Loucy (cell line): ENCODE results near the gene CD7.

ENCODE experiments used
- H2AFZ ChIP-seq: fragments of 200-600 bp; sonication (generic); 2 replicates; pipeline ENCODE4 v1.6.0; 2016; ENCODE audit warnings: antibody characterized with exemption, mild to moderate bottlenecking, low read length, moderate library complexity
- H3F3A ChIP-seq: fragments of 200-600 bp; 2 replicates; pipeline ENCODE4 v1.6.0; 2016; ENCODE audit warnings: antibody characterized with exemption, low read depth, mild to moderate bottlenecking
- H3K27me3 ChIP-seq: fragments of 200-600 bp; sonication (generic); 2 replicates; pipeline ENCODE4 v1.6.1; 2014; ENCODE audit warnings: low read length, mild to moderate bottlenecking; ENCODE audit not compliant: insufficient read depth, poor library complexity, severe bottlenecking
- H3K36me3 ChIP-seq: fragments of 200-600 bp; sonication (generic); 2 replicates; pipeline ENCODE4 v1.6.1; 2016; ENCODE audit warnings: low read length; ENCODE audit not compliant: insufficient read depth
- H3K4me1 ChIP-seq: fragments of 200-600 bp; sonication (generic); 2 replicates; pipeline ENCODE4 v1.5.1; 2014; ENCODE audit warnings: low read length, mild to moderate bottlenecking; ENCODE audit not compliant: insufficient read depth, poor library complexity, severe bottlenecking
- H3K4me2 ChIP-seq: fragments of 200-600 bp; sonication (generic); 2 replicates; pipeline ENCODE4 v1.6.0; 2014; ENCODE audit warnings: antibody characterized with exemption, low read length, low read depth, mild to moderate bottlenecking; ENCODE audit not compliant: poor library complexity, severe bottlenecking
- H3K4me3 ChIP-seq: fragments of 200-600 bp; sonication (generic); 2 replicates; pipeline ENCODE4 v1.5.1; 2014; ENCODE audit warnings: low read length, mild to moderate bottlenecking, mixed read lengths; ENCODE audit not compliant: poor library complexity, severe bottlenecking
- H3K79me2 ChIP-seq: fragments of 200-600 bp; sonication (generic); 2 replicates; pipeline ENCODE4 v1.6.1; 2014; ENCODE audit warnings: low read length; ENCODE audit not compliant: insufficient read depth
- H3K9ac ChIP-seq: fragments of 200-600 bp; sonication (generic); 2 replicates; pipeline ENCODE4 v1.6.0; 2014; ENCODE audit warnings: mild to moderate bottlenecking, low read depth, low read length, moderate library complexity; ENCODE audit not compliant: poor library complexity, severe bottlenecking
- H3K9me2 ChIP-seq: fragments of 200-600 bp; sonication (generic); replicated peaks from 2 replicates; pipeline ENCODE4 v1.6.1; 2016; ENCODE audit warnings: low read depth, low read length, mixed read lengths
- H3K9me3 ChIP-seq: fragments of 200-600 bp; sonication (generic); 2 replicates; pipeline ENCODE4 v1.6.1; 2014; ENCODE audit warnings: mild to moderate bottlenecking, antibody characterized with exemption, low read length, low read depth; ENCODE audit not compliant: insufficient read depth
- H4K20me1 ChIP-seq: fragments of 200-600 bp; sonication (generic); 2 replicates; pipeline ENCODE4 v1.6.0; 2014; ENCODE audit warnings: antibody characterized with exemption, low read length, mild to moderate bottlenecking; ENCODE audit not compliant: insufficient read depth, poor library complexity, severe bottlenecking
- EZH2phosphoT487 ChIP-seq: fragments of 200-600 bp; IDR thresholded peaks from 2 replicates; pipeline ENCODE4 v1.6.1; 2018; ENCODE audit warnings: antibody characterized with exemption, mild to moderate bottlenecking, moderate library complexity, borderline replicate concordance
- TF ChIP-seq, protein P1 (sequence below): fragments of 200-600 bp; sonication (generic); conservative IDR thresholded peaks from 2 replicates; pipeline ENCODE4 v1.5.1; 2014; ENCODE audit warnings: mild to moderate bottlenecking, antibody characterized with exemption, low read length

Gene CD7

DNA sequence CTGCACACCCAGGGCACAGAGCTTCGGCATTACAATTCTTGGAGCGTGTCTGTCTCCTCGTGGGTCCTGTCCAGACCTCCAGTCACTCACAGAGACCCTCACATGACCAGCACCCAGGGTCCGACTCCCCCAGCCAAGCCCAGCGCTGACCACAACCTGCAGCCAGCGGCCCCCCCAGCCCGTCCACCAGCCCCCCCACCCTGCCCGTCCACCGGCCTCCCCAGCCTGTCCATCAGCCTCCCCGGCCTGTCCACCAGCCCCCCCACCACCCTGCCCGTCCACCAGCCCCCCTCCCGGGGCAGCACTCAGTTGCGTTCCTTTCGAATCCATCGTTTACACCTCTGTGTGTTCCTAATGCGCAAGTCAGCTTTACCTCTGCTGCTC lies 10.3 kb upstream of the CD7 start:
- no peaks in the 10 kb centered on the region for H3K79me2 ChIP-seq
- H3F3A ChIP-seq = no peaks in the 10 kb centered on the region
- H3K27me3 ChIP-seq = no peaks in the 10 kb centered on the region
- no peak overlapping the region for H3K9ac ChIP-seq
- no peak overlapping the region for H2AFZ ChIP-seq
- no peaks in the 10 kb centered on the region for H3K9me3 ChIP-seq
- H3K4me2 ChIP-seq = no peak overlapping the region
- no peaks in the 10 kb centered on the region for H3K36me3 ChIP-seq
- no peak for TF ChIP-seq EZH2phosphoT487
- TF ChIP-seq, protein P1, sequence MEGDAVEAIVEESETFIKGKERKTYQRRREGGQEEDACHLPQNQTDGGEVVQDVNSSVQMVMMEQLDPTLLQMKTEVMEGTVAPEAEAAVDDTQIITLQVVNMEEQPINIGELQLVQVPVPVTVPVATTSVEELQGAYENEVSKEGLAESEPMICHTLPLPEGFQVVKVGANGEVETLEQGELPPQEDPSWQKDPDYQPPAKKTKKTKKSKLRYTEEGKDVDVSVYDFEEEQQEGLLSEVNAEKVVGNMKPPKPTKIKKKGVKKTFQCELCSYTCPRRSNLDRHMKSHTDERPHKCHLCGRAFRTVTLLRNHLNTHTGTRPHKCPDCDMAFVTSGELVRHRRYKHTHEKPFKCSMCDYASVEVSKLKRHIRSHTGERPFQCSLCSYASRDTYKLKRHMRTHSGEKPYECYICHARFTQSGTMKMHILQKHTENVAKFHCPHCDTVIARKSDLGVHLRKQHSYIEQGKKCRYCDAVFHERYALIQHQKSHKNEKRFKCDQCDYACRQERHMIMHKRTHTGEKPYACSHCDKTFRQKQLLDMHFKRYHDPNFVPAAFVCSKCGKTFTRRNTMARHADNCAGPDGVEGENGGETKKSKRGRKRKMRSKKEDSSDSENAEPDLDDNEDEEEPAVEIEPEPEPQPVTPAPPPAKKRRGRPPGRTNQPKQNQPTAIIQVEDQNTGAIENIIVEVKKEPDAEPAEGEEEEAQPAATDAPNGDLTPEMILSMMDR = no peak
- H3K4me1 ChIP-seq = peaks cover 9% of the 10 kb centered on the region
- H3K4me3 ChIP-seq = no peak overlapping the region
- no peaks in the 10 kb centered on the region for H4K20me1 ChIP-seq
- H3K9me2 ChIP-seq = no peaks in the 10 kb centered on the region

DNA sequence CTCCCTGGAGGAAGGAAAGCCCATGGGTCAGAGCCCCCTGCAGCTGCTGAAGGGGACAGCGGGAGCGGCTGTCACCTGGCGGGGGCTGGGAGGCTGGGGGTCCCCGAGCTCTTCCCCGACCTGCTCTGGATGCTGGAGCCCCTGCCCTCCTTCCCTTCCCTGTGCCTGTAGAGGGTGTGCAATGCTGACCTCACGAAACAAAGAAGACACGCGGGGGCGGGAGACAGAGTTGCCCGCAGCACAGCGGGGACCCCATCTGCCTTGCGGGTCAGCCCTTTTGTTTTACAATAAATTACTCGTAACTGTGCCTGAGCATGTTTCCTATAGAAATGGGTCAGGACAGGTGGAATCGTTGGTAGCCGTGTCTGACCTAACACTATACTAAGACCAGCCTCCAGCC lies 9.9 kb upstream of the CD7 start:
- no peaks in the 10 kb centered on the region for H3K36me3 ChIP-seq
- no peaks in the 10 kb centered on the region for H3K9me2 ChIP-seq
- no peak overlapping the region for H3K4me3 ChIP-seq
- H3K9me3 ChIP-seq = no peaks in the 10 kb centered on the region
- no peaks in the 10 kb centered on the region for H4K20me1 ChIP-seq
- peaks cover 7% of the 10 kb centered on the region for H3K4me1 ChIP-seq
- H3F3A ChIP-seq = no peaks in the 10 kb centered on the region
- H2AFZ ChIP-seq = no peak overlapping the region
- TF ChIP-seq, protein P1 = no peak
- no peak for TF ChIP-seq EZH2phosphoT487
- H3K4me2 ChIP-seq = no peak overlapping the region
- H3K9ac ChIP-seq = no peak overlapping the region
- H3K79me2 ChIP-seq = no peaks in the 10 kb centered on the region
- no peaks in the 10 kb centered on the region for H3K27me3 ChIP-seq

- Histone ChIP-seq H2AFZ (no peak overlapping the region), H3K27me3 (no peaks in the 10 kb centered on the region), H3K9me3 (no peaks in the 10 kb centered on the region), H3K9me2 (no peaks in the 10 kb centered on the region), H3K36me3 (no peaks in the 10 kb centered on the region), H4K20me1 (no peaks in the 10 kb centered on the region), H3K4me2 (no peak overlapping the region), H3K9ac (no peak overlapping the region), H3K79me2 (no peaks in the 10 kb centered on the region), H3K4me3 (no peak overlapping the region), H3K4me1 (peaks cover 14% of the 10 kb centered on the region), H3F3A (no peaks in the 10 kb centered on the region)
- TF ChIP-seq, protein P1 = no peak
- TF ChIP-seq EZH2phosphoT487 = no peak
Observed at GRCh38 chr17:82325286-82326180, 8.1 kb upstream of the CD7 start.
